Body of pancreas (tissue), 4 donors: ENCODE measurements around the gene LRP8. TPM values are rescaled to one million over a fixed set of nuclear protein-coding genes. Genes with fewer than 3 reads are reported as not detected.

Experiments used
- ATAC-seq: fragments of 150-250 bp; one replicate; pipeline ENCODE4 v1.9.1; 2016
- DNase-seq, 4 donors: peaks; one replicate each; pipeline ENCODE4 v3.0.0-alpha.2; 2019
- H3K27ac ChIP-seq, 4 donors: fragments of 200-600 bp; sonication (generic); 1 replicate in 3 of 4; 2 replicates in 1 of 4; pipeline versions ENCODE4 v1.5.1 to v1.6.1; 2016 to 2019; ENCODE audit warnings: mild to moderate bottlenecking in 1 of 4, mixed read lengths in 1 of 4, moderate library complexity in 1 of 4
- H3K27me3 ChIP-seq, 2 donors: fragments of 200-600 bp; sonication (generic); one replicate each; pipeline ENCODE4 v1.6.0; 2016; ENCODE audit warnings: mild to moderate bottlenecking in 1 of 2
- H3K36me3 ChIP-seq, 2 donors: fragments of 200-600 bp; sonication (generic); replicated peaks in 1 of 2; 2 replicates each; pipeline ENCODE4 v1.5.1; 2016; ENCODE audit warnings: low read depth in 2 of 2; ENCODE audit not compliant: insufficient read depth in 1 of 2
- H3K4me1 ChIP-seq: fragments of 200-600 bp; sonication (generic); one replicate; pipeline ENCODE4 v1.6.0; 2016
- H3K4me3 ChIP-seq, 2 donors: fragments of 200-600 bp; sonication (generic); 1 replicate in 1 of 2; 2 replicates in 1 of 2; pipeline ENCODE4 v1.5.1; 2016 to 2019
- H3K9me3 ChIP-seq, 3 donors: fragments of 200-600 bp; sonication (generic); 1 replicate in 2 of 3; 2 replicates in 1 of 3; pipeline ENCODE4 v1.5.1; 2016
- CTCF ChIP-seq, 7 experiments: fragments of 450-650 bp in 4 of 7; fragments of 200-600 bp in 3 of 7; sonication (generic) in 3 of 7; IDR thresholded peaks; one replicate each; pipeline ENCODE4 v1.5.1; 2016 to 2019; ENCODE audit warnings: antibody characterized with exemption in 7 of 7
- POLR2A ChIP-seq, 3 donors: fragments of 450-650 bp; IDR thresholded peaks; one replicate each; pipeline ENCODE4 v1.6.1; 2016; ENCODE audit warnings: antibody characterized with exemption in 3 of 3, mild to moderate bottlenecking in 2 of 3
- WGBS, 2 donors: methylation state at CpG; one replicate each; pipeline ENCODE4 v1.1.5; 2017; 5-methylcytosine and 5-hydroxymethylcytosine counted together
- intact Hi-C: fragments of 100-400 bp; cut with DNase I; formaldehyde crosslinking; loops from one replicate; pipeline ENCODE4 v1.15.1; 2023
- total RNA-seq, 2 donors: library from RNA; depleted of rRNA; stranded (reverse); fragments of >200 nt; gene quantifications; one replicate each; pipeline ENCODE4 v1.1.0, GENCODE V29; 2016

The LRP8 gene
- total RNA-seq, 2 donors from 2014 or later = 1.3 to 4.2 TPM

- TF ChIP-seq POLR2A (IDR thresholded peaks at IDR 0.05) = no peak
- no peak for TF ChIP-seq CTCF (IDR thresholded peaks at IDR 0.05)
- no peaks in the 10 kb centered on the region for H3K9me3 ChIP-seq
- no peaks in the 10 kb centered on the region for H3K27me3 ChIP-seq
- WGBS, 2 donors = 66 to 86% methylated on average over 4 of the region's 4 CpGs
- H3K4me1 ChIP-seq = peaks cover 18% of the 10 kb centered on the region
- no peak overlapping the region for H3K27ac ChIP-seq
- ATAC-seq (no peak), DNase-seq (no peak)
- intact Hi-C loops = no loop called here
- H3K36me3 ChIP-seq = no peaks in the 10 kb centered on the region
- H3K4me3 ChIP-seq = no peak overlapping the region
Observed at GRCh38 chr1:53260631-53261247, 67.1 kb downstream of the LRP8 start.

GRCh38 chr1:53259932-53260331 is 67.9 kb downstream of the LRP8 start:
- DNase-seq (no peak), ATAC-seq (no peak)
- Histone ChIP-seq H3K4me1 (peaks cover 18% of the 10 kb centered on the region), H3K27me3 (no peaks in the 10 kb centered on the region), H3K4me3 (no peak overlapping the region), H3K9me3 (no peaks in the 10 kb centered on the region), H3K36me3 (no peaks in the 10 kb centered on the region), H3K27ac (no peak overlapping the region)
- intact Hi-C loops = no loop called here
- 90 to 93% methylated on average over 2 of the region's 2 CpGs for WGBS, 2 donors
- TF ChIP-seq CTCF (IDR thresholded peaks at IDR 0.05) (no peak), POLR2A (IDR thresholded peaks at IDR 0.05) (no peak)

- ATAC-seq = peak; percentile 27
- intact Hi-C loops = no loop called here
Observed at GRCh38 chr1:53258216-53258615, 69.7 kb downstream of the LRP8 start.

GRCh38 chr1:53257454-53258081 is 70.3 kb downstream of the LRP8 start:
- ATAC-seq = peak; percentile 48
- Histone ChIP-seq H3K9me3 (no peaks in the 10 kb centered on the region), H3K4me1 (peaks cover 18% of the 10 kb centered on the region), H3K36me3 (no peaks in the 10 kb centered on the region), H3K4me3 (no peak overlapping the region), H3K27me3 (no peaks in the 10 kb centered on the region), H3K27ac (no peak overlapping the region)
- WGBS, 2 donors = 21% methylated on average over 5 of the region's 5 CpGs
- intact Hi-C loops = no loop called here
- TF ChIP-seq POLR2A (IDR thresholded peaks at IDR 0.05) (no peak), CTCF (IDR thresholded peaks at IDR 0.05) (no peak)
- no peak for DNase-seq

More at GRCh38 chr1:53258216-53258615, 69.7 kb downstream of the LRP8 start:
- peaks cover 18% of the 10 kb centered on the region for H3K4me1 ChIP-seq
- H3K9me3 ChIP-seq = no peaks in the 10 kb centered on the region
- no peak overlapping the region for H3K27ac ChIP-seq
- no peaks in the 10 kb centered on the region for H3K36me3 ChIP-seq
- no peaks in the 10 kb centered on the region for H3K27me3 ChIP-seq
- TF ChIP-seq CTCF (IDR thresholded peaks at IDR 0.05) = no peak
- no peak for TF ChIP-seq POLR2A (IDR thresholded peaks at IDR 0.05)
- no peak for DNase-seq
- no peak overlapping the region for H3K4me3 ChIP-seq
- 29 to 62% methylated on average over 1 of the region's 1 CpG for WGBS, 2 donors
